Measurements from ENCODE around the gene SP2.

Gene SP2

GRCh38 chr17:47953909-47954308 is 57.9 kb downstream of the SP2 start:
- DNase-seq, result no peak

GRCh38 chr17:47955497-47956461 is 59.7 kb downstream of the SP2 start:
- peak; percentile 73 for DNase-seq

- DNase-seq, result no peak
Measured at GRCh38 chr17:47956791-47957590, 61.0 kb downstream of the SP2 start.

GRCh38 chr17:47957591-47958490 is 61.8 kb downstream of the SP2 start, which contains the start of gene PRR15L:
Gene PRR15L (minus strand): TSS chr17:47957883. CDS start chr17:47953234, 4,649 bp downstream.
- peak; percentile 97 for DNase-seq

- peak; percentile 90 for DNase-seq
Measured at GRCh38 chr17:47959825-47960655, 64.0 kb downstream of the SP2 start.

GRCh38 chr17:47961406-47961805 is 65.4 kb downstream of the SP2 start:
- DNase-seq, result no peak

- no peak for DNase-seq
Measured at GRCh38 chr17:47962901-47963300, 66.9 kb downstream of the SP2 start.

- DNase-seq, result no peak
Measured at GRCh38 chr17:47964856-47965255, 68.8 kb downstream of the SP2 start.

GRCh38 chr17:47966079-47966519 is 70.1 kb downstream of the SP2 start:
- no peak for DNase-seq

- no peak for DNase-seq
Measured at GRCh38 chr17:47967607-47968252, 71.7 kb downstream of the SP2 start.

- no peak for DNase-seq
Measured at GRCh38 chr17:47968836-47969235, 72.8 kb downstream of the SP2 start.

- DNase-seq, result no peak
Measured at GRCh38 chr17:47969930-47970724, 74.1 kb downstream of the SP2 start.

- peak; percentile 99 for DNase-seq
Measured at GRCh38 chr17:47970725-47971499, 74.9 kb downstream of the SP2 start, which contains the start of gene CDK5RAP3. Gene CDK5RAP3 (plus strand): TSS chr17:47971113. CDS start chr17:47971147, 34 bp downstream.

GRCh38 chr17:47973541-47973940 is 77.5 kb downstream of the SP2 start:
- DNase-seq, result no peak

- no peak for DNase-seq
Measured at GRCh38 chr17:47975189-47975822, 79.3 kb downstream of the SP2 start.

GRCh38 chr17:47975823-47976205 is 79.8 kb downstream of the SP2 start:
- no peak for DNase-seq

GRCh38 chr17:47978324-47978723 is 82.3 kb downstream of the SP2 start:
- DNase-seq, result peak; percentile 38

Measured in NCI-H345 (cell line).